NOMO-1 treated with DMSO at 0.1 percent for 48 hours (cell line): ENCODE measurements around the gene DCXR.

ENCODE experiments used
- DNase-seq: peaks from one replicate; lab custom pipeline; 2025; ENCODE audit not compliant: unreplicated experiment; lab: John Stamatoyannopoulos, UW

DCXR gene

GRCh38 chr17:81998691-81999438, 38.6 kb downstream of the DCXR start:
- DNase-seq: no peak

- DNase-seq: no peak
These were observed 39.3 kb downstream of the DCXR start for GRCh38 chr17:81998212-81998611.

GRCh38 chr17:81996757-81997441, 40.6 kb downstream of the DCXR start:
- DNase-seq: no peak

GRCh38 chr17:81996232-81996756, 41.2 kb downstream of the DCXR start:
- DNase-seq: no peak

- no peak for DNase-seq
These were observed 41.9 kb downstream of the DCXR start for GRCh38 chr17:81995463-81996231.

GRCh38 chr17:81994593-81995462, 42.7 kb downstream of the DCXR start:
- DNase-seq: no peak

GRCh38 chr17:81993729-81994592, 43.5 kb downstream of the DCXR start:
- no peak for DNase-seq

GRCh38 chr17:81992306-81993102, 45.0 kb downstream of the DCXR start:
- no peak for DNase-seq

GRCh38 chr17:81991684-81992305, 45.7 kb downstream of the DCXR start:
- no peak for DNase-seq

GRCh38 chr17:81990836-81991683, 46.4 kb downstream of the DCXR start:
- no peak for DNase-seq

GRCh38 chr17:81987161-81987770, 50.2 kb downstream of the DCXR start:
- DNase-seq: no peak

- no peak for DNase-seq
These were observed 50.9 kb downstream of the DCXR start for GRCh38 chr17:81986606-81987005.
